Measurements from ENCODE around the gene EMX2.
"Not testable (repeated sequence)": the region's sequence is repeated elsewhere in the genome, so short reads cannot be mapped to it uniquely, and the experiment has no call there.

EMX2 gene

DNA sequence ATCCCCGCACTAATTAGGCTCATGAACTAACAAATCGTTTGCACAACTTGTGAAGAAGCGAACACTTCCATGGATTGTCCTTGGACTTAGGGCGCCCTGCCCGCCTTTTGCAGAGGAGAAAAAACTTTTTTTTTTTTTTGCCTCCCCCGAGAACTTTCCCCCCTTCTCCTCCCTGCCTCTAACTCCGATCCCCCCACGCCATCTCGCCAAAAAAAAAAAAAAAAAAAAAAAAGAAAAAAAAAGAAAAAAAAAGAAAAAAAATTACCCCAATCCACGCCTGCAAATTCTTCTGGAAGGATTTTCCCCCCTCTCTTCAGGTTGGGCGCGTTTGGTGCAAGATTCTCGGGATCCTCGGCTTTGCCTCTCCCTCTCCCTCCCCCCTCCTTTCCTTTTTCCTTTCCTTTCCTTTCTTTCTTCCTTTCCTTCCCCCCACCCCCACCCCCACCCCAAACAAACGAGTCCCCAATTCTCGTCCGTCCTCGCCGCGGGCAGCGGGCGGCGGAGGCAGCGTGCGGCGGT lies at the start of gene EMX2:
EMX2 (plus strand) TSS at position 41 of the 519 bp plus-strand sequence. CDS start 522 bp downstream, outside the sequence.
- DNase-seq: no peak

DNA sequence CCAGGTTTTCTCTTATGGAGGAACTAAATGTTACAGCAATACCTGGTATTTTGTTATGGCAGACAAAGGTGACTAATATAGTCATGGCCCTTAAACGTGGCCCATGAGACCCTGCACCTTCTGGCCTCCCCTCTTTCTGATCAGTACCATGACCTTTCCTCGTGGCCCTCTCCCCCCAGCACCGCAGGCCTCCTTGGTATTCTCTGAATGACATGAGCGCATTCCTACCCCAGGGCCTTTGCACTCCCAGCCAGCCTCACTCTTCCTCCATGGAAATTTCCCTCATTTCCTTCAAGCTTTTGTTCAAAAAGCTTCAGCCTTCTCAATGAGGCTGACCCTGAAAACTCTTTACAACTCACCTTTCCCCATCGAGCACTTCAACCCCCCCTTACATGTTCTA lies 46.5 kb upstream of the EMX2 start:
- DNase-seq: no peak

DNA sequence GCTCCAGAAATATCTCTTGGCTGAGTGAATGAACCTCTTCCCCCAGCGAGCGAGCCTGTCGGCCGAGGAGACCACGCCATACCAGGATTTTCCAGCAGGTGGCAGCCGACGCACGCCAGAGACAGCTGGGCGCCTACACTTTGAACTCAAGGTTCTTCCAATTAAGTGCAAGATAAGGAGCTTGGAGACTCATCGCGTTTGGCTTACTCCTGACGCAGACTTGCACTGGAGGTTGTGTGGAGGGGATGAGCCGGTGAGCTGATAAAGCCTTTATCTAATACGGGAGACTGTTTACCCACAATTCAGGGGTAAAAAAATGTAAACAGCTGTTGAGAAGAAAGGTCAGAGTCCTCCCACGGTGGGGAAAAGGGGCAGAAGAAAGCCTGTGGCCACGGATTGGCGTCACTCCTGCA lies 45.9 kb upstream of the EMX2 start:
- DNase-seq: peak; percentile 27 to 63 (median 40)

DNA sequence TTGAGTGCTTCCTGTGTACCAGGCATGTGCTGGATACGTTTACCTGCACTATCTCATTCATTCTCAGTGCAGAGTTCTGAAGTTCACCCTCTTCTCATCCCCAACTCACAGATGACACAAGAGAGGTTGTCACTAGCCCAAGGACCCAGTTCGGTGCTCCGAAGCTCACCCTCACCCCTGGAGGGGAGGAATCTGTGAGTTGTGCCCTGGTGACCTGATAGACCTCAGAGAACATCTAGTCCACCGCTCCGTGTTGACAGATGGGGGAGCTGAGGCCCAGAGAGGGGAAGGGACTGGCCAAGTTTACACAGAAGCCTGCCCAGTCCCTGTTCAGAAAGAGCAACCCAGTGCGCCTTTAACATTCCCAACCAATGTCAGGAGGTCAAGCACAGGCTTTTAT lies 44.8 kb upstream of the EMX2 start:
- no peak for DNase-seq

DNA sequence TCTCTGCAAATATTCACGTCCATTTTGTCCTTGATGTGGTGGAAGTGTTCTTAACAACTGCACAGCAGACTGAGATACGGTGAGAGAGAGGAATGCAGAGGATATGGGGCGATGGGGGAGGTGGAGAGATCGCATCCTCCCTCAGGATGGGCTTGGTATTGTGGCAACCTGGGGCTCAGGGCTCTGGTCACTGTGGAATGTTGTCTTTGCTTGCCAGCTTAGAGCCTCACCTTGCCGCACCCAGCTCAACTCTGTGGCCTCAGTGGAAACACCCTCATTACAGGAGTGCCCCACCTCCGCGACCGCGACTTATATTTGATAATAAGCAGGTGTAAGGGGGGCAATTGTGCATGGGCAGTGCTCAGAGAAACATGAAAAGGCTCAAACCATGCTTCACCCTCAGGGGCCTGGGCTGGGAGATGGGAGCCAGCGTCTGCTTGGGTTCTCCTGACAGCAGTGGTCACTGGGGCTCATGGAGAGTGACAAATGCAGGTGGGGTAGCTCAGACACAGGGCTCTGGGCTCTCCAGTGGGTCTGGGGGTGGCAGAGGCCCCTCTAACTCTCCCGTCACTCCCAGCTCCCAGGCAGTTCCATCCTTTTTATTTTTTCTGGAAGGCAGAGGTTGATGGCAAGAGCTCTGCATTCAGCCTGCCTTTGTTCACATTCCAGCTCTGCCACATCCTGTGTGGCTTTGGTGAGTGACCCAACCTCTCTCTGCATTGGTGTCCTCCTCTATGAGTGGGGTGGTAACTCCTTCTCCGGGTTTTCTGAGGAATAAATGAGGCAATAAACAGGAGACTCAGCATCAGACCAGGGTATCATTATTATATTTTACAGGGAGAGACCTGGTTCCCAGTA lies 43.1 kb upstream of the EMX2 start:
- no peak for DNase-seq

DNA sequence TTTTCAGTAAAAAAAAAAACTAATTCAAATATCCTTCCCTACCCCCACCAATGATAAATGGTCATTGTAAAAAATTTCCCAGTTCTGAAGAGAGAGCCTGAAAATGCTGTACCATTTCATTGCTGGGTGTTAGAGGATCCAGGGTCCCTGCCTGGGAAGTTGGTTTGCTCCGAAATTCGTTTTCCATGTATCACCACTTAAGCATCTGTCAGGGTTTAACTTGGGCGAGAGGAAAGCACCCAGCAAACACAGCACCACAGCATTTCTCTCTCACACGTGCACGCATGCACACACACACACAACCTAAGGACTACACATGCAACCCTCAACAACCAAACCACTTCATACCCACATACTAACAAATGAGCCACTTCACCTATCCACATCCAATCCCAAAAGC lies 42.1 kb upstream of the EMX2 start:
- no peak for DNase-seq

DNA sequence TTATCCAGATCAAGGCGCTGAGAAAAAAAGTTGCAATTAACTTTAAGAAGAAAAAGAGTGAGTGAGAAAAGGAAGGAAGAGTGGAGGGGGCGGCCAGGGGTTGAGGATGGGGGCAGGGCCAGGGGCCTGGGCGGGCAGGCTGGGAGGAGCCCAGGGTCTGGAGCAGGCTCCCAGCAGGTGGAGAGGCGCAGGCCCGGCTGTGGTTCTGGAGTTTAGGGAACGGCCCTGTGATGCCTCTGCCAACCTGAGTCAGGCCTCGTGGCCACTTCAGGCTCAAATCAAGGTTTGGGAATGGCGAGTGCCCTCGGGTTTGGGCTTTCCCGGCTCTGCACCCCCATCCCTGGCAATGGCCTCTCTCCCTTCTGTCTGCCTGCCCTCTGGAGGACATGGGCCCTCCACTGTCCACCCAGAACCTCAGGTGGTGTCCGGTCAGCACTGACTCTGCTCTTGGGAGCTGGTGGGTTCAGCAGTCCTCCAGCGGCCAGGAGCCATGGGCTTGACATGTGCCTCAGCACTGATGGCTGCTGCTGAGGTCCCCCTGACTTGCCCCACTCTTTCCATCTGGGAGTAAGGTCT lies 41.0 kb upstream of the EMX2 start:
- DNase-seq: no peak

DNA sequence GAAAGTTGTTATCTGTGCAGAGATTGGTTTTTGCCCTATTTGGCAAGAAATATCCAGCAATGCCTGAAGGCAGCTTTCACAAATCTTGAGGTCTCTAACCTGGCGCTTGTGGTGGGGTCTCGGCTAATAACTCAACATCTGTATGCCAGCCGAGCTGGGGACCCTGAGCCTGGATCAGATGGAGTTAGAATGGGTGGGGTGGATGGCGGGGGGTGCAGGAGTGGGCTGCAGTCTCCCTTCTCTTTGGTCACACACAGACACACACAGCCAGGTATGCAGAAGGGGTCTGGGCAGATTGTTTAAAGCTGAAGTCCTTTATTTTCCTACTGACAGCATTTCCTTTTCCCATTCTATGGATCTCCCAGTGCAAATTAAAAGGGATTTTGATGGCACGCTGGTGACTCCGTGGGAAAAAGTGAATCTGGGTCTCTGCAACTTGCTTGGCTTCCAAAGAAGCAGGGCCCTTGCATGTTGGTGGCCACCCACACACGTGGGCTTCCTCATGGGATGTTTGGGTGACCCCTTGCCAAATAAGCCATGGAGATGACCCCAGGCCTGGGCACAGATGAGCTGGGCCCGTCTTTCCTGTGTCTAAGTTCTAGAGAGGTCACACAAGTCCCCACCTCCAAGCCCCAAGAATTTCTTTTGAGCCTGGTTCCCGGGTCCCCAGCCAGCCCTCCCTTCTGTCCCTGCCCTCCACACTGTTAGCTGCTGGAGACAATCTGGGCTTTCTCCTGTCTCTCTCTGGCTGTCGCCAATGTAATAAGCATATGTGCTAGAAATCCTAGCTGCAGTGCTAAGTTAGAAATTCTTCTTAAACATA lies 39.9 kb upstream of the EMX2 start:
- no peak for DNase-seq

DNA sequence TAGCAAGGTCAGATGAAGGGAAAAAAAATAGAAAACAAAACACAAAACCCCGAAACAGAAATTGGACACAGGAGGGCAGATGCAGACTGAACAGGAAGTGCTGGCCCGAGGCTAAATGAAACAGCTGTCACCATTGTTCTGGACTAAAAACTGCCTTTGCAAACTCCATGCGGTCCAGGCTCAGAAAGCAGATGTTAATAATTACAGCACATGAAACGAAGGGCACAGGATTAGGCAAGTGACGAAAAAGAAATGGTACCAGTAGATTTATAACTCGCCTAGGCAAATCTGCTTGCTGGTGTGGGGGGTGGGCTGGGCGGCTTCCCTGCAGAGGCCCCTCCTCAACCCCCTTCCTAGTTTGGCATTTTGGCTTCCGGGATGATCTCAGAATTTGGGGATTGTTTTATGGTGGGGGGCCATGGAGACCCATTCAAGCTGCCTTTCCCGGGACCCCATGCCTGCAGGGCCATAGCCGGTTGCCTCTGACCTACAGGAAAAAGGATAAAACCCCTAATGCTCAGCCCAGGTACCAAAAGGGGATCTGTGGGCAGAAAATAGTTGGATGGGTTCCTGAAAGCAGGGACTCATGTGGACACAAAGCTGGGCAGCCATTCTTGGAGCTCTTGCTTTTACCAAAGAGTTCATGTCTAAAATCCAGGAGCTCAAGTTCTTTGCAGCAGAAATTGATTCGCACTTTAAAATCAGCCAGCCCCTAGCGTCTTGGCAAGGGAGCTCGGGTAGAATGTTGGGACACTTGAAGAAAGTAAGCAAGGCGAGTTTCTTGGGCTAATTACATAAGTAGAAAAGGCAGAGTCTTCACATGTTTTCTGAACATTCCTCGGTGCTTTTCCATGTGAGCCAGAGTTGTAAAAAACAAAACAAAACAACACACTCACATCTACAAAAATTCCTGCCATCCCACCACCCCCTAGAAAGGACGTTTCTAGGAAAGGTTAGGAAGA lies 39.0 kb upstream of the EMX2 start:
- DNase-seq: no peak

DNA sequence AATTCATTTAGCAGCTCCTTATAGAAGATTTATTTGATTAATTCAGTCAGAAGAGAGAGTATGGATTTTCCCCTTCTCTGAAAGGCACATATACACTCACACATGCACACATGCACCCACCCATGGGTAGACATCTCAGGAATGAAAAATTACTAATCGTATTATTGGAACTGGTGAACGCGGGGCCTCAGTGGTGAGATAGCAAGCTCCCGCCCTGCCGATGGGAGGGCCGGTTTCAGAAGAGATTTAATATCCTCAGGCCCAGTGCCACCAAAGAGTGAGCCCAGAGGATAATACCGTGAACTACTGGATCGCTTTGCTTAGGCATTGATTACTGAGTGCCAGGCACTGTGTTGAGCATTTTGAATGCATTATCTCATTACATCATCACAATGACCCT lies 38.0 kb upstream of the EMX2 start:
- DNase-seq: no peak

DNA sequence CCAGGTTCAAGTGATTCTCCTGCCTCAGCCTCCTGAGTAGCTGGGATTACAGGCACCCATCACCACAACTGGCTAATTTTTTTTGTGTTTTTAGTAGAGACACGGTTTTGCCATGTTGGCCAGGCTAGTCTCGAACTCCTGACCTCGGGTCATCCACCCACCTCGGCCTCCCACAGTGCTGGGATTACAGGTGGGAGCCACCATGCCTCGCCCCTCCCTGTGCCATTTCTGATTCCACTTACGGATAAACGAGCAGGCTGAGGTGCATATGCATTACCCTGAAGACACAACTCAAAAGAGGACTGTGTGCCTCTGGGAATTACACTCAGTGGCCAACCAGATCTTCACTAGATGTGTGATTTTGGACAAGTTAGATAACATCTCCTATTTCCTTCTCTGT lies 35.5 kb upstream of the EMX2 start:
- not testable (repeated sequence) for DNase-seq

DNA sequence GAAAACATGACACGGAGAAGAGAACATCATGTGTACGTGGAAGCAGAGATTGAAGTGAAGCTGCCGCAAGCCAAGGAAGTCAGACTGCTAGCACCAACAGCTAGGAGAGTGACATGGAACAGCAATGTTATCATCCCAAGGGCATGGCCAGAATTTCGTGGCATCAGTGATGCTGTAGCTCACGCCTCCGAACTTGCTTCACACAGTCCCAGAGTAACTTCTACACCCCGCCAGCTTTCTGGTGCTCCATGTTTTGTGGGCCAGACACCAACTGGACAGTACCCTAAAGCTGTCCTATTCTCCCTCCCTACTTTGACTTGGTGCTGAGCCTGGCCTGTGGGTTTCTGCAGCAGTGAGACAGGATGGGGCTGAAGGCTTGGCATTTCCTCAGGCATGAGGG lies 33.0 kb upstream of the EMX2 start:
- no peak for DNase-seq

DNA sequence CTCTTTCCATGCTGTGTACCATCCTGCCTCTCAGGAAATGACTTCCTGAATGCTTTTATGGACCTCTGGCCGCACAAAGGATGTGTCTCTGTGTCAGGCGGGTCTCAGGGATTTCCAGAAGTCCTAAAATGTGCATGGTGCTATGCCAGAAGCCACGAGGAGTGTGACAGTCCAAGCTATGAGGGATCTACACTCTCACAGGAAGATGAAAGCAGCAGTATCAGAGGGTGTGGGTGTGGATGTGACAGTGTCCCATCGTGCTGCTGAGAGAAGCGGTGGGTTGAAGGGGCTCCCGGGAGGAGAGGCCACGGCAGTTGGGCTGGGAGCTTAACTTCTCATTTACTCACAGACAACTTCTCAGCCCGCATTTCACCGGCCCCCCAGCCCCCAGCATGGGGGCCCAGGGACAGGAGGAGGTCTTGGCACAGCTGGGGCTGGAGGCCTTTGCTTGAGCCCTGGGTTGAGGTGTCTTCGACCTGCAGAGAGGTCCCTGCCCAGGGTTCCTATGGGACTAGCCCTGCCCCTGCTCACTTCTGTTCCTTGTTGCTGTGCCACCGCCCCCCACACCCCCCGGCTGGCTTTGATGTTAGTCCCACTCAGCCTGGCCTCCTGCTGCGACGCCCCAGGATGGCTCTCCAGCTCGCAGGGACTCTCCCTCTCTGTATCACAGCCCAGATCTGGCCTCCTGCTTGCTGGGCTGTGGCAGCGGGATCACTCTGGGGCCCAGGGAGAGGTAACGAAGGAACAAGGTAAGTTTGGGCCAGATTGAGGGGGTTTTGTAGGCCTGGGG lies 30.8 kb upstream of the EMX2 start:
- DNase-seq: no peak

DNA sequence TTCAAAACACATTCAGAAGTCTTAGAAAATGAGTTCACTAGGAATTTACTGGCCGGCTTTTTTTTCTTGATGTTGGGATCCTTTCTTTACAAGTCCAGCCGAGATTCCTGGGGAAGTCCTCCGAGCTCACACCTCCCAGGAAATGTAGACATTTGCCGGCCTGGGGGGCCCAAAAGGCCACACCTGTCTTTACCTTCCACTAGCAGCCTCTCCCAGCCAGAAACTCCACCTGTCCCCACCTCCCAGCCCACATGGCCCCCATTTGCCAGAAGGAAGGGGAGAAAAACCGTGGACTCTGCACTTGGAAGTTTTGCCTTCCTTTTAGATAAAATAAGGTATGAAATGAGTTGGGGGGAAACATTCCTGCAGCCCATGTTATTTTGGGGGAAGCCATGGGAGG lies 27.6 kb upstream of the EMX2 start:
- DNase-seq: no peak

DNA sequence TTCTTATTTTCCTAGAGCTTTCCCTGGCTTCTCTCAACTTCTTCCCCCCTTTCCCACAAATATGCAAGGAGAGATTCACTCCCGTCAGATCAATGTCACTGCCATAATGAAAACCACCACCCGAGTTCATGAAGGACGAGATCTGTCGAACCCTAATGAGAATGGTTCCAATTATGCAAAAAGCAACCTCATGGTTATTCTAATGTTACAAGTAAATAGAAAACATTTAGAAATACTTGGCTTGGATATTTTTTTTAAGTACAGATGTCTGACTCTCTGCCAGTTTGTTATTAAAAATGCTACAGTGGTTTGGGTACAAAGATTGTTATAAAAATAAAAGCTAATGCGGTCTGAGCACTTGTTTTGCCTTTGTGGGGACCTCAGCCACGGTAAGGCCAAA lies 25.9 kb upstream of the EMX2 start:
- DNase-seq: no peak

DNA sequence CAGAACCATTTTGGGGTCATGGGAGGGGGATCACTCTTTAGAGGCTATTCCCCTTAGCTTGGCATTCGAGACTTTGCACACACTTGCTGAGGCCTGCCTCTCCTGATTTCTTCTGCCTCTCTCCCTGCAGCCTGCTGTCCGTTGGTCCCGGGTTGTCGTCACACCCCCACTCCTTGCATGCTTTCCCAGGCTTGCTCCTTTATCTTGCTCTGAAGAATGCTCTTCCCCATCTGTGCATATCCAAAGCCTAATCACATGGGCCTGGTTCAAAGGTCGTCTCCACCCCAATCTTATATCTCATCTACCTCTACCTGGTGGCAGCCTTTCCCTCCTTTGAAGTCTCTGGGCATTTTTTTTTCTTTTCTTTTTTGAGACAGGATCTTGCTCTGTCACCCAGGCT lies 24.3 kb upstream of the EMX2 start:
- no peak for DNase-seq

DNA sequence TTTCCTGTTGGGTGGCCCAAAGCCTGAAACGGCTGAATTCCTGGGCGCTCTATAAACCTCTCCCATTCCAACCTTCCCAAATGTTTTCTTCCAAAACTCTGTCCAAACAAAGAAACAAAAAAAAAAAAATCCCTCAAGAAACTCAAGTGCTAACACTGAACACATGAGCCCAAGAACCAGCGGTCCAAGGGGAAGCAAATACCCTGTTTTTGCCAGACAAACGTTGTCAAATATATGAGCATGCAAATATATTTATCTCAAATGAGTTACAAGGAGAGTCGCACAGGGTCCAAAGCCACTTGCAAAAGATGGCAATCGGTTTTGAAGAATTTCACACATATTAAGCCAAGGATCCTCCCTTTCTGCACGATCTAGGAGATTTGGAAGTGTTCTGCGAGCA lies 23.3 kb upstream of the EMX2 start:
- no peak for DNase-seq

DNA sequence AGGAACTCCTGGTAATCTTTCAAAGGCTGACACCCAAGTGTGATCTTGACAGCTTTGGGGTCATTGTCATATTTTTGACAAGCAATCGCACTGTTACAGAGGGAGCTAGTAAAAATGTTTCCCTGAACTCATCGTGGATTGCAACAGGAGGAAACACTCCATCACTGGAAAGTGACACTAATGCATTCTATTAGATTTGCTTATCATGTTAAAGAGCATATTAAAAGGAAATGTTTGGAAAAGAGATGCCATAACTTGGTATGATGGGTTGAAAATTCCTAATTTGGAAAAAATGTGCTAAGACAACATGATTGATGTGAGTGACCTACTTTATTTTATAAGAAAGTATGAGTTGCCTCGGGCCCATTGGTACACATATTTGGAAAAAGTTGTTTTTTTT lies 22.7 kb upstream of the EMX2 start:
- no peak for DNase-seq

DNA sequence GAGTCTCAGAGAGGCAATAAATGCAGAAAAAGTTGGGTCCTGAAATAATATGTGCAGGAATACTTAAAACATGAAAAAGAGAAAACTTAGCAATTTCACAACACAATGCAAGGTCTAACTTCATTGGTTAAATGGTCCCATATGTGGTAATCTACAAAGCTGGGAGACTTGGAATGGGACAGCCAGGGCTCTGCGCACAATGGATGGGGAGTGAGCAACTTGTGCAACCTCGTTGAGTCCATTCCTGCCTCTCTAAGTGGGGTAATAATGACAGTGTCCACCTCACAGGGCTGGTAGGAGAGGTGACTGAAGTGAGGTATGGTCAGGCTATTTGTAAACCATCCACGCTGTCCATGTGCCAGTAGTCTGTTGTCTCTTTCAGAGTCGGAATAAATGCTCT lies 11.8 kb upstream of the EMX2 start:
- no peak for DNase-seq

DNA sequence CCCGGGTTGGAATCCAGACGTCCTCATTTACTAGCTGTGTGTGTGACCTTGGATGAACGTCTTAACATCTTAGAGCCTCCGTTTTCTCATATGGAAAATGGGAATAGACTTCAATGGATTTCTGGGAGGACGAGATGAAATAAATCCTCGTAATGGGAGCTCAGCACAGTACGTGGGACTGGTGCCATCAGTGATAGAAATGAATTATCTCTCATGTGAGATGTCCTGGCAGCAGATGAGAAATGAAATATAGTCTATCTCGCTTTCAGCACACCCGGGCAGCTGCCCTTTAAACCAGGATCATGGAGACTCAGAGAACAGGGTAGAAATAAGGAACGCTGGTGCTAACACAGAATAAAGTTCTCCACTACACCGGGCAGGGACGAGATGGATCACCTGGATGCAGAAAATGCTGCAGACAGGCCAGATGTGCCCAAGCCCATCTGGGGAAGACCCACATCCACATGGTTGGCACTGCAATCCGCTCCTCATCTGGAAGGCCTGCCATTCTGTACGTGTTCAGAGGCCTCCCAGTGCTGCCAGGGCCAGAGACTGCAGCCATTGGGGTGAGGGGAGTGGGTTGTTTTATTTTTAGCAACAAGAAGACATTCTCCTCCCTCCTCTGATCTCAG lies 11.1 kb upstream of the EMX2 start:
- no peak for DNase-seq

DNA sequence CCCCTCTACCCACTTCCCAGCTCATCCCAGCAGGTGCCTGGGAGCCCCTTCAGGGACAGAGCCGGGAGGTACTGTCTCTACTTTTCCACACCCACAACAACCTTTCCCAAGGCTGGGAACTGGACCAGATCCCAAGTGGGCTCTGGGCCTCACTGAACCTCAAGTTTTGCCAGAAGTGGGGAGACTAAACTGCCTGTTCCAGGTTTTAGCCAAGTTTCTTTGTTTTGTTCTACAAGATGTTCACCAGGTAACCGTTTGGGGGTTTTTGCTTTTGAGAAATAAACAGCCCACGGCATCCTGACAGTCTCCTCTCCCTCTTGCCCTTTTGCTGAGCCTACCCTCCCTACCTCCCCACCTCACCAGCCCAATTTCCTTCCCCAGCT lies 10.6 kb upstream of the EMX2 start:
- DNase-seq: no peak

All from activated CD4-positive, CD25-positive, alpha-beta regulatory T cell (primary cell).